Activated CD4-positive, alpha-beta memory T cell treated with anti-CD3 and anti-CD28 coated beads for 36 hours (primary cell): ENCODE measurements around the gene C16orf87. TPM values are rescaled to one million over a fixed set of nuclear protein-coding genes. Genes with fewer than 3 reads are reported as not detected.

Experiments used
- CTCF ChIA-PET: fragments of 350-600 bp; sonication (Branson Sonifier 250); formaldehyde crosslinking; loops from one replicate; lab custom pipeline; 2021; ENCODE audit warnings: antibody characterized with exemption, inconsistent platforms; lab: Charles Lee
- POLR2A ChIA-PET: fragments of 350-600 bp; sonication (Branson Sonifier 250); formaldehyde crosslinking; loops from one replicate; lab custom pipeline; 2021; ENCODE audit warnings: antibody characterized with exemption; lab: Charles Lee
- DNase-seq: peaks from one replicate; pipeline ENCODE4 v3.0.0-alpha.2; 2020
- H3K27ac Mint-ChIP-seq: one replicate; pipeline ENCODE4 v1.8.0; 2021; ENCODE audit warnings: mixed read lengths
- H3K27me3 Mint-ChIP-seq: one replicate; pipeline ENCODE4 v1.8.0; 2021; ENCODE audit warnings: mixed read lengths
- H3K36me3 Mint-ChIP-seq: one replicate; pipeline ENCODE4 v1.8.0; 2021; ENCODE audit warnings: mixed read lengths
- H3K4me1 Mint-ChIP-seq: one replicate; pipeline ENCODE4 v1.8.0; 2021; ENCODE audit warnings: low read depth, mixed read lengths
- H3K4me3 Mint-ChIP-seq: one replicate; pipeline ENCODE4 v1.8.0; 2021; ENCODE audit warnings: mild to moderate bottlenecking, mixed read lengths
- H3K9me3 Mint-ChIP-seq: one replicate; pipeline ENCODE4 v1.8.0; 2021; ENCODE audit warnings: mixed read lengths
- intact Hi-C: fragments of 100-400 bp; cut with micrococcal nuclease; formaldehyde crosslinking; loops from one replicate; pipeline ENCODE4 v1.15.1; 2023
- total RNA-seq, 2 experiments: library from RNA; stranded (reverse); gene quantifications; one replicate each; pipeline ENCODE4 v1.2.3, GENCODE V29; 2021

The C16orf87 gene
- total RNA-seq, 2 experiments from 2014 or later = 18.1 to 18.2 TPM

- peaks cover 12% of the 10 kb centered on the region for H3K9me3 Mint-ChIP-seq
- H3K27ac Mint-ChIP-seq = no peak overlapping the region
- ChIA-PET POLR2A (interaction anchor here (0.6 kb wide), 1 partner anchor 77 kb away, joined by 3 read pairs; no protein-coding TSS in a partner anchor), CTCF (interaction anchor here (1.2 kb wide), 1 partner anchor 39 kb away, joined by 4 read pairs; no protein-coding TSS in a partner anchor)
- peaks cover 4% of the 10 kb centered on the region for H3K4me1 Mint-ChIP-seq
- intact Hi-C loops = no loop called here
- H3K36me3 Mint-ChIP-seq = no peaks in the 10 kb centered on the region
- no peak overlapping the region for H3K4me3 Mint-ChIP-seq
- no peak for DNase-seq
- H3K27me3 Mint-ChIP-seq = no peaks in the 10 kb centered on the region
Observed at GRCh38 chr16:46839986-46840443, 9.0 kb upstream of the C16orf87 start.

GRCh38 chr16:46836534-46837530 lies 5.9 kb upstream of the C16orf87 start:
- H3K36me3 Mint-ChIP-seq = no peaks in the 10 kb centered on the region
- H3K27me3 Mint-ChIP-seq = no peaks in the 10 kb centered on the region
- ChIA-PET CTCF (no interaction called here), POLR2A (no interaction called here)
- no peak for DNase-seq
- H3K9me3 Mint-ChIP-seq = peaks cover under 1% of the 10 kb centered on the region
- H3K27ac Mint-ChIP-seq = no peak overlapping the region
- intact Hi-C loops = no loop called here
- no peak overlapping the region for H3K4me3 Mint-ChIP-seq
- H3K4me1 Mint-ChIP-seq = peaks cover 4% of the 10 kb centered on the region

GRCh38 chr16:46833460-46833800 lies 2.5 kb upstream of the C16orf87 start:
- H3K36me3 Mint-ChIP-seq = peaks cover 6% of the 10 kb centered on the region
- H3K4me3 Mint-ChIP-seq = no peak overlapping the region
- no peaks in the 10 kb centered on the region for H3K9me3 Mint-ChIP-seq
- ChIA-PET POLR2A (interaction anchor here (1.9 kb wide), 1 partner anchor 11 kb away, joined by 4 read pairs; no protein-coding TSS in a partner anchor), CTCF (interaction anchor here (0.6 to 1.2 kb wide), 4 partner anchors 97 to 167 kb away, joined by 3 to 4 read pairs (median 3); partner anchors contain the start of gene ORC6)
- intact Hi-C loops = no loop called here
- no peak overlapping the region for H3K27ac Mint-ChIP-seq
- no peaks in the 10 kb centered on the region for H3K27me3 Mint-ChIP-seq
- no peak for DNase-seq
- peaks cover 20% of the 10 kb centered on the region for H3K4me1 Mint-ChIP-seq

- no peak for DNase-seq
- POLR2A ChIA-PET = interaction anchor here (1.9 kb wide), 1 partner anchor 11 kb away, joined by 4 read pairs; no protein-coding TSS in a partner anchor
- H3K27ac Mint-ChIP-seq = no peak overlapping the region
- intact Hi-C loops = no loop called here
- no peaks in the 10 kb centered on the region for H3K9me3 Mint-ChIP-seq
- no peaks in the 10 kb centered on the region for H3K27me3 Mint-ChIP-seq
- no peak overlapping the region for H3K4me3 Mint-ChIP-seq
- H3K36me3 Mint-ChIP-seq = peaks cover 6% of the 10 kb centered on the region
- CTCF ChIA-PET = interaction anchor here (1.2 to 2.2 kb wide), 3 partner anchors 76 to 143 kb away, joined by 3 to 9 read pairs (median 7); partner anchors contain the start of gene ORC6
- peaks cover 24% of the 10 kb centered on the region for H3K4me1 Mint-ChIP-seq
Observed at GRCh38 chr16:46832757-46833459, 1.9 kb upstream of the C16orf87 start.

GRCh38 chr16:46830417-46830901 lies 521 bp downstream of the C16orf87 start:
- H3K36me3 Mint-ChIP-seq = peaks cover 6% of the 10 kb centered on the region
- intact Hi-C loops = loop anchor here (2.0 kb wide), 3 partner anchors 142 to 312 kb away; partner anchors contain the start of genes DNAJA2, NETO2 and SHCBP1
- H3K4me1 Mint-ChIP-seq = peaks cover 36% of the 10 kb centered on the region
- POLR2A ChIA-PET = interaction anchor here (0.9 to 1.2 kb wide), 4 partner anchors 23 to 142 kb away, joined by 3 to 4 read pairs (median 3); no protein-coding TSS in a partner anchor
- CTCF ChIA-PET = interaction anchor here (1.0 to 2.0 kb wide), 3 partner anchors 99 to 1334 kb away, joined by 3 to 9 read pairs (median 5); no protein-coding TSS in a partner anchor
- H3K27ac Mint-ChIP-seq = peak overlapping the region; percentile 97
- peak; percentile 39 for DNase-seq
- no peaks in the 10 kb centered on the region for H3K27me3 Mint-ChIP-seq
- peak overlapping the region; percentile 90 for H3K4me3 Mint-ChIP-seq
- no peaks in the 10 kb centered on the region for H3K9me3 Mint-ChIP-seq

- no peaks in the 10 kb centered on the region for H3K9me3 Mint-ChIP-seq
- intact Hi-C loops = loop anchor here (1.0 to 10.0 kb wide), 2 partner anchors 17 to 746 kb away; no protein-coding TSS in a partner anchor
- H3K27ac Mint-ChIP-seq = peak overlapping the region; percentile 97
- H3K27me3 Mint-ChIP-seq = no peaks in the 10 kb centered on the region
- POLR2A ChIA-PET = interaction anchor here (0.9 to 1.1 kb wide), 2 partner anchors 44 to 120 kb away, joined by 3 to 4 read pairs; no protein-coding TSS in a partner anchor
- H3K4me1 Mint-ChIP-seq = peaks cover 42% of the 10 kb centered on the region
- DNase-seq = no peak
- CTCF ChIA-PET = interaction anchor here (1.6 kb wide), 1 partner anchor 28 kb away, joined by 3 read pairs; no protein-coding TSS in a partner anchor
- peak overlapping the region; percentile 90 for H3K4me3 Mint-ChIP-seq
- peaks cover 8% of the 10 kb centered on the region for H3K36me3 Mint-ChIP-seq
Observed at GRCh38 chr16:46828943-46829342, 2.0 kb downstream of the C16orf87 start.

- H3K4me1 Mint-ChIP-seq = peaks cover 47% of the 10 kb centered on the region
- H3K9me3 Mint-ChIP-seq = no peaks in the 10 kb centered on the region
- no peaks in the 10 kb centered on the region for H3K27me3 Mint-ChIP-seq
- DNase-seq = no peak
- peak overlapping the region; percentile 73 for H3K27ac Mint-ChIP-seq
- H3K4me3 Mint-ChIP-seq = peak overlapping the region; percentile 37
- ChIA-PET POLR2A (interaction anchor here (0.9 to 1.3 kb wide), 2 partner anchors 39 to 121 kb away, joined by 3 read pairs; no protein-coding TSS in a partner anchor), CTCF (interaction anchor here (1.6 kb wide), 1 partner anchor 27 kb away, joined by 3 read pairs; no protein-coding TSS in a partner anchor)
- peaks cover 12% of the 10 kb centered on the region for H3K36me3 Mint-ChIP-seq
- intact Hi-C loops = loop anchor here (10.0 kb wide), 1 partner anchor 747 kb away; no protein-coding TSS in a partner anchor
Observed at GRCh38 chr16:46828292-46828691, 2.7 kb downstream of the C16orf87 start.

GRCh38 chr16:46826631-46827030 lies 4.3 kb downstream of the C16orf87 start:
- H3K27me3 Mint-ChIP-seq = no peaks in the 10 kb centered on the region
- no peak for DNase-seq
- peak overlapping the region; percentile 30 for H3K4me3 Mint-ChIP-seq
- POLR2A ChIA-PET = interaction anchor here (1.0 kb wide), 1 partner anchor 42 kb away, joined by 6 read pairs; no protein-coding TSS in a partner anchor
- CTCF ChIA-PET = interaction anchor here (1.3 to 1.4 kb wide), 3 partner anchors 13 to 152 kb away, joined by 3 to 7 read pairs (median 4); no protein-coding TSS in a partner anchor
- peaks cover 12% of the 10 kb centered on the region for H3K36me3 Mint-ChIP-seq
- H3K4me1 Mint-ChIP-seq = peaks cover 47% of the 10 kb centered on the region
- intact Hi-C loops = loop anchor here (10.0 kb wide), 1 partner anchor 748 kb away; no protein-coding TSS in a partner anchor
- no peaks in the 10 kb centered on the region for H3K9me3 Mint-ChIP-seq
- peak overlapping the region; percentile 49 for H3K27ac Mint-ChIP-seq

- POLR2A ChIA-PET = interaction anchor here (1.0 to 1.7 kb wide), 5 partner anchors 9 to 61 kb away, joined by 3 to 6 read pairs (median 5); no protein-coding TSS in a partner anchor
- intact Hi-C loops = loop anchor here (1.0 to 10.0 kb wide), 3 partner anchors 9 to 753 kb away; no protein-coding TSS in a partner anchor
Observed at GRCh38 chr16:46822270-46822669, 8.7 kb downstream of the C16orf87 start.

GRCh38 chr16:46817961-46818360 lies 13.0 kb downstream of the C16orf87 start:
- peaks cover 20% of the 10 kb centered on the region for H3K9me3 Mint-ChIP-seq
- peaks cover 47% of the 10 kb centered on the region for H3K4me1 Mint-ChIP-seq
- H3K36me3 Mint-ChIP-seq = peaks cover 28% of the 10 kb centered on the region
- H3K27ac Mint-ChIP-seq = no peak overlapping the region
- intact Hi-C loops = no loop called here
- H3K27me3 Mint-ChIP-seq = no peaks in the 10 kb centered on the region
- ChIA-PET POLR2A (no interaction called here), CTCF (no interaction called here)
- DNase-seq = no peak
- no peak overlapping the region for H3K4me3 Mint-ChIP-seq

More at GRCh38 chr16:46822270-46822669, 8.7 kb downstream of the C16orf87 start:
- CTCF ChIA-PET = interaction anchor here (0.9 to 1.6 kb wide), 3 partner anchors 9 to 319 kb away, joined by 3 to 6 read pairs (median 3); no protein-coding TSS in a partner anchor
- no peaks in the 10 kb centered on the region for H3K9me3 Mint-ChIP-seq
- peaks cover 32% of the 10 kb centered on the region for H3K4me1 Mint-ChIP-seq
- peaks cover 9% of the 10 kb centered on the region for H3K36me3 Mint-ChIP-seq
- no peak overlapping the region for H3K4me3 Mint-ChIP-seq
- H3K27me3 Mint-ChIP-seq = no peaks in the 10 kb centered on the region
- no peak overlapping the region for H3K27ac Mint-ChIP-seq
- peak; percentile 74 for DNase-seq
